ENCODE results near the gene SCPEP1.

Gene SCPEP1

GRCh38 chr17:57016764-57017116 lies 38.8 kb downstream of the SCPEP1 start:
- Histone ChIP-seq H3K4me3 (ENCODE audit: insufficient read depth, low read depth, low read length) (no peak overlapping the region), H3K4me1 (ENCODE audit: control insufficient read depth, insufficient read depth, low read length) (no peaks in the 10 kb centered on the region), H3K36me3 (ENCODE audit: control insufficient read depth, insufficient read depth, low read length) (no peaks in the 10 kb centered on the region), H3K27me3 (ENCODE audit: control insufficient read depth, insufficient read depth, low read length, poor library complexity, severe bottlenecking) (no peaks in the 10 kb centered on the region), H3K9me3 (ENCODE audit: control insufficient read depth, low read length) (no peaks in the 10 kb centered on the region), H3K27ac (ENCODE audit: insufficient read depth, low read depth, low read length, poor library complexity, severe bottlenecking) (no peak overlapping the region)
- WGBS, 2 experiments = 57 to 64% methylated on average over 3 of the region's 3 CpGs

DNA sequence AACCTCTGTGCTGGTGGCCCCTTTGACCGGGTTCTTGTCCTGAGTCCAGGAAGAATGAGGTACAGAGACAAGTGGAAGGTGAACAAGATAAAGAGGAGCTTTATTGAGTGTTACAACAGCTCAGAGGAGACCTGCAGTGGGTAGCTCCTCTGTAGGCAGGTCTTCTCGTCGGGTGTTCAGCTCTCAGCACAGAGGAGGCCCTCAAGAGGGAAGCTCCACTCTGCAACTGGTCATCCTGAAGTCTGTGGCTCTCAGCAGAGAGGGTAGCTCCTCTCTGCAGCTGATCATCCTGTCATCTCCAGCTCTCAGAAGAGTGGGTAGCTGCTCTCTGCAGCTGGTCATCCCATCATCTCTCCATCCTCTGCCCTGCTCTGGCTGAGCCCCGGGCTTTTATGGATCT lies 39.7 kb downstream of the SCPEP1 start:
- no peaks in the 10 kb centered on the region for H3K36me3 ChIP-seq (ENCODE audit: control insufficient read depth, insufficient read depth, low read length)
- H3K27me3 ChIP-seq (ENCODE audit: control insufficient read depth, insufficient read depth, low read length, poor library complexity, severe bottlenecking) = no peaks in the 10 kb centered on the region
- no peak overlapping the region for H3K27ac ChIP-seq (ENCODE audit: insufficient read depth, low read depth, low read length, poor library complexity, severe bottlenecking)
- H3K9me3 ChIP-seq (ENCODE audit: control insufficient read depth, low read length) = no peaks in the 10 kb centered on the region
- no peaks in the 10 kb centered on the region for H3K4me1 ChIP-seq (ENCODE audit: control insufficient read depth, insufficient read depth, low read length)
- H3K4me3 ChIP-seq (ENCODE audit: insufficient read depth, low read depth, low read length) = no peak overlapping the region
- 81% methylated on average over 4 of the region's 4 CpGs for WGBS, 2 experiments

DNA sequence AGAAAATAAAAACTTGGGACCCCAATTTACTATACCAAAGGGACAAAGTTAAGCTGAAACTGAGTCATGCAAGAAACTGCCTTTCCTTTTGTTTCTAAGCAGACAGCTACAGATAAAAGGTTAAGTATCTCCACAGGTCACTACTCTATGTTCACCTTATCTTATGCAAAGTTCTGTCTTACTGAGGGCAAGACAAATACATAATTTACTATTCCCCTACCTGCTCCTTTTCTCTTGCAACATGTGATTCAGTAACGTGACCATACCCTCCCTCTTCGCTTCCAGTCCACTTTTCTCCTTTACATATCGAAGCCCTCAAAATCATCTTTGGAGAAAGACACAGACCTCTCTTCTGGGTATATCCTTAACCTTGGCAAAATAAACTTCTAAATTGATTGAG lies 42.3 kb downstream of the SCPEP1 start:
- Histone ChIP-seq H3K9me3 (ENCODE audit: control insufficient read depth, low read length) (no peaks in the 10 kb centered on the region), H3K4me3 (ENCODE audit: insufficient read depth, low read depth, low read length) (no peak overlapping the region), H3K27me3 (ENCODE audit: control insufficient read depth, insufficient read depth, low read length, poor library complexity, severe bottlenecking) (no peaks in the 10 kb centered on the region), H3K4me1 (ENCODE audit: control insufficient read depth, insufficient read depth, low read length) (no peaks in the 10 kb centered on the region), H3K36me3 (ENCODE audit: control insufficient read depth, insufficient read depth, low read length) (no peaks in the 10 kb centered on the region), H3K27ac (ENCODE audit: insufficient read depth, low read depth, low read length, poor library complexity, severe bottlenecking) (no peak overlapping the region)
- WGBS, 2 experiments = 91 to 92% methylated on average over 3 of the region's 3 CpGs

- Histone ChIP-seq H3K4me1 (ENCODE audit: control insufficient read depth, insufficient read depth, low read length) (no peaks in the 10 kb centered on the region), H3K4me3 (ENCODE audit: insufficient read depth, low read depth, low read length) (no peak overlapping the region), H3K27me3 (ENCODE audit: control insufficient read depth, insufficient read depth, low read length, poor library complexity, severe bottlenecking) (no peaks in the 10 kb centered on the region), H3K9me3 (ENCODE audit: control insufficient read depth, low read length) (peaks cover 4% of the 10 kb centered on the region), H3K36me3 (ENCODE audit: control insufficient read depth, insufficient read depth, low read length) (no peaks in the 10 kb centered on the region), H3K27ac (ENCODE audit: insufficient read depth, low read depth, low read length, poor library complexity, severe bottlenecking) (no peak overlapping the region)
- 95 to 98% methylated on average over 4 of the region's 4 CpGs for WGBS, 2 experiments
Measured at GRCh38 chr17:57021226-57021940, 43.5 kb downstream of the SCPEP1 start.

- 85 to 91% methylated on average over 1 of the region's 1 CpG for WGBS, 2 experiments
Measured at GRCh38 chr17:57025876-57026275, 47.9 kb downstream of the SCPEP1 start.

DNA sequence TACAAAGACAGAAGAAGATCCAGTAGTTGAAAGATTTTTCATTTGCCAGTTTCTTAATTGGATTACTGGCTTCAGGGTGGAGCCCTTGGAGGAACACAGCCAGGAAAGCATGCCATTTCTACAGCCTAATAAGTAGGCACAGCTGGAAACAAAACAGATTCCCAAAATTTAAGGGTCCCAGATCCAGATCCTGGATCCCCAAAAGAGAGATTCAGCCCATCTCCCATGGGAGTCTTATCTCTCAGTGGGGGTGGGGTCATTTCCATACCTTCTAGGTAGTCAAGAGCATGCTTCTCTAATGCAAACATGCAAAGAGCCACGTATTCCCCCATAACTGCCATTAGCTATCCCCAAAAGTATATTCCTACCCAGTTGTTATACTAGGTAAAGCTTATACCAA lies 49.9 kb downstream of the SCPEP1 start:
- no peaks in the 10 kb centered on the region for H3K4me1 ChIP-seq (ENCODE audit: control insufficient read depth, insufficient read depth, low read length)
- H3K9me3 ChIP-seq (ENCODE audit: control insufficient read depth, low read length) = peaks cover 4% of the 10 kb centered on the region
- no peak overlapping the region for H3K4me3 ChIP-seq (ENCODE audit: insufficient read depth, low read depth, low read length)
- WGBS, 2 experiments = 75% methylated on average over 1 of the region's 1 CpG; no CpG with 5 or more reads in 1 of the 2 experiments
- H3K36me3 ChIP-seq (ENCODE audit: control insufficient read depth, insufficient read depth, low read length) = no peaks in the 10 kb centered on the region
- H3K27me3 ChIP-seq (ENCODE audit: control insufficient read depth, insufficient read depth, low read length, poor library complexity, severe bottlenecking) = no peaks in the 10 kb centered on the region
- H3K27ac ChIP-seq (ENCODE audit: insufficient read depth, low read depth, low read length, poor library complexity, severe bottlenecking) = no peak overlapping the region

More at GRCh38 chr17:57025876-57026275, 47.9 kb downstream of the SCPEP1 start:
- Histone ChIP-seq H3K27ac (ENCODE audit: insufficient read depth, low read depth, low read length, poor library complexity, severe bottlenecking) (no peak overlapping the region), H3K4me1 (ENCODE audit: control insufficient read depth, insufficient read depth, low read length) (no peaks in the 10 kb centered on the region), H3K9me3 (ENCODE audit: control insufficient read depth, low read length) (peaks cover 4% of the 10 kb centered on the region), H3K36me3 (ENCODE audit: control insufficient read depth, insufficient read depth, low read length) (no peaks in the 10 kb centered on the region), H3K4me3 (ENCODE audit: insufficient read depth, low read depth, low read length) (no peak overlapping the region), H3K27me3 (ENCODE audit: control insufficient read depth, insufficient read depth, low read length, poor library complexity, severe bottlenecking) (no peaks in the 10 kb centered on the region)

GRCh38 chr17:57032343-57032742 lies 54.4 kb downstream of the SCPEP1 start:
- no peaks in the 10 kb centered on the region for H3K27me3 ChIP-seq (ENCODE audit: control insufficient read depth, insufficient read depth, low read length, poor library complexity, severe bottlenecking)
- 78 to 79% methylated on average over 8 of the region's 8 CpGs for WGBS, 2 experiments
- no peaks in the 10 kb centered on the region for H3K36me3 ChIP-seq (ENCODE audit: control insufficient read depth, insufficient read depth, low read length)
- H3K4me1 ChIP-seq (ENCODE audit: control insufficient read depth, insufficient read depth, low read length) = no peaks in the 10 kb centered on the region
- no peak overlapping the region for H3K4me3 ChIP-seq (ENCODE audit: insufficient read depth, low read depth, low read length)
- peak overlapping the region; percentile 44 for H3K27ac ChIP-seq (ENCODE audit: insufficient read depth, low read depth, low read length, poor library complexity, severe bottlenecking)
- H3K9me3 ChIP-seq (ENCODE audit: control insufficient read depth, low read length) = no peaks in the 10 kb centered on the region

GRCh38 chr17:57033296-57033695 lies 55.4 kb downstream of the SCPEP1 start:
- no peak overlapping the region for H3K27ac ChIP-seq (ENCODE audit: insufficient read depth, low read depth, low read length, poor library complexity, severe bottlenecking)
- H3K4me1 ChIP-seq (ENCODE audit: control insufficient read depth, insufficient read depth, low read length) = no peaks in the 10 kb centered on the region
- WGBS, 2 experiments = 58 to 64% methylated on average over 3 of the region's 3 CpGs

GRCh38 chr17:57034807-57035754 lies 57.1 kb downstream of the SCPEP1 start:
- 93 to 96% methylated on average over 10 of the region's 10 CpGs for WGBS, 2 experiments
- no peaks in the 10 kb centered on the region for H3K9me3 ChIP-seq (ENCODE audit: control insufficient read depth, low read length)
- H3K36me3 ChIP-seq (ENCODE audit: control insufficient read depth, insufficient read depth, low read length) = no peaks in the 10 kb centered on the region
- no peaks in the 10 kb centered on the region for H3K27me3 ChIP-seq (ENCODE audit: control insufficient read depth, insufficient read depth, low read length, poor library complexity, severe bottlenecking)
- H3K4me3 ChIP-seq (ENCODE audit: insufficient read depth, low read depth, low read length) = no peak overlapping the region
- no peaks in the 10 kb centered on the region for H3K4me1 ChIP-seq (ENCODE audit: control insufficient read depth, insufficient read depth, low read length)
- no peak overlapping the region for H3K27ac ChIP-seq (ENCODE audit: insufficient read depth, low read depth, low read length, poor library complexity, severe bottlenecking)

More at GRCh38 chr17:57033296-57033695, 55.4 kb downstream of the SCPEP1 start:
- Histone ChIP-seq H3K27me3 (ENCODE audit: control insufficient read depth, insufficient read depth, low read length, poor library complexity, severe bottlenecking) (no peaks in the 10 kb centered on the region), H3K9me3 (ENCODE audit: control insufficient read depth, low read length) (no peaks in the 10 kb centered on the region), H3K4me3 (ENCODE audit: insufficient read depth, low read depth, low read length) (no peak overlapping the region), H3K36me3 (ENCODE audit: control insufficient read depth, insufficient read depth, low read length) (no peaks in the 10 kb centered on the region)

DNA sequence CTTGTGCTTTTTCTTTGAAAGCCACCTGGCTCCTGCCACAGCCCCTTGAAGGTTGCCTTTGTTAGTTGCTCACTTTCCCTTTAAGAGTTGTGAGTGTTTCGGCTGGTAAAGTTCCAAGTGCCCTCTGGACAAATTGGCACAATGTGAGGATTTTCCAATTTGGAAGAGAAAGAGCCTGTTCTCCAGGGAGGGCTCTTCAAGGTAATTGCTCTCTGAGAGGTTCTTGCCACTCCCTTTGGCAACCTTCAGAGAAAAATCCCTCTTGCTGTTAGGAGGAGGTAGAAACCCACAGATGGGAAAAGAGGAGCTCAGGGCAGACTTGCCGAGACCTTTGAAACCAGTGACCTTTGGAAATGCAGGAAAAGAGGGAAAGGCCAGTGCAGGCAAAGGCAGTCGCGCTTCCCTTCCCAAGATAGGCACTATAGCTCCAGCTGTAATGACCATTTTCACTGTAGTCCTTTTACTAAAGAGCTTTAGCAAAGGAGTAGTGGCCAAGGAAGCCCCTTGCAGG lies 58.1 kb downstream of the SCPEP1 start:
- Histone ChIP-seq H3K9me3 (ENCODE audit: control insufficient read depth, low read length) (no peaks in the 10 kb centered on the region), H3K27ac (ENCODE audit: insufficient read depth, low read depth, low read length, poor library complexity, severe bottlenecking) (no peak overlapping the region), H3K4me3 (ENCODE audit: insufficient read depth, low read depth, low read length) (no peak overlapping the region), H3K27me3 (ENCODE audit: control insufficient read depth, insufficient read depth, low read length, poor library complexity, severe bottlenecking) (no peaks in the 10 kb centered on the region), H3K36me3 (ENCODE audit: control insufficient read depth, insufficient read depth, low read length) (no peaks in the 10 kb centered on the region), H3K4me1 (ENCODE audit: control insufficient read depth, insufficient read depth, low read length) (no peaks in the 10 kb centered on the region)
- WGBS, 2 experiments = 89 to 93% methylated on average over 4 of the region's 4 CpGs

All from ectodermal cell (in vitro differentiated cells).